ENCODE measurements around the gene INA.

DNA sequence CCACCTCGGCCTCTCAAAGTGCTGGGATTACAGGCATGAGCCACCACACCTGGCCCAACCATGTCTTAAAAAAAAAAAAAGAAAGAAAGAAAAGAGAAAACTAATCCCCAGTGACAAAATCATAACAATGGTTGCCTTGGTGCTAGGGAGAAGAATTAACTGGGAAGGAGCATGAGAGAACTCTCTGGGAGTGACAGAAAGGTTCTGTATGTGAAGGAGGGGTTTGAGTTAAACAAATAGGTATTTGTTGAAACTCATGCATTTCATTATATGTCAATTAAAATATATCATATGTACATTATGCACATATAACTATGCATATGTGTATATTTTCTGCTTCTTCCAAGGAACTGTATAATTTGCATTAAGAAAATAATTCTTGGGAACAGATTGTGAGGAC, 33.3 kb downstream of the INA start:
- no peak for TF ChIP-seq POLR2A (IDR thresholded peaks at IDR 0.05; ENCODE audit: low read length)
- TF ChIP-seq GATA1 (IDR thresholded peaks at IDR 0.05; ENCODE audit: low read depth, low read length): no peak
